Calu3 (cell line): ENCODE measurements around the gene EIF5A. TPM values are rescaled to one million over a fixed set of nuclear protein-coding genes. Genes with fewer than 3 reads are reported as not detected.
A peak's percentile ranks its signal among the peaks of the same experiment; 100 is the strongest.

Source experiments
- BruUV-seq: library from RNA; stranded (reverse); fragments of 400-500 nt; replicated peaks from 2 replicates; lab custom pipeline; 2021; lab: Mats Ljungman, UMichigan
- CTCF ChIA-PET: fragments of 300-600 bp; sonication (Branson Sonifier 250); formaldehyde crosslinking; loops from one replicate; lab custom pipeline; 2022; ENCODE audit warnings: antibody characterized with exemption; lab: Charles Lee
- DNase-seq: peaks from one replicate; pipeline ENCODE4 v3.0.0; 2022
- H3K27ac Mint-ChIP-seq: one replicate; pipeline ENCODE4 v1.8.0; 2022; ENCODE audit warnings: mixed read lengths; ENCODE audit not compliant: unreplicated experiment
- H3K27me3 Mint-ChIP-seq: one replicate; pipeline ENCODE4 v1.8.0; 2022; ENCODE audit warnings: mixed read lengths; ENCODE audit not compliant: unreplicated experiment
- H3K36me3 Mint-ChIP-seq: one replicate; pipeline ENCODE4 v1.8.0; 2022; ENCODE audit warnings: mild to moderate bottlenecking, moderate library complexity, mixed read lengths; ENCODE audit not compliant: insufficient read depth, unreplicated experiment
- H3K4me1 Mint-ChIP-seq: one replicate; pipeline ENCODE4 v1.8.0; 2022; ENCODE audit warnings: mild to moderate bottlenecking, low read depth, mixed read lengths; ENCODE audit not compliant: unreplicated experiment
- H3K4me3 Mint-ChIP-seq: one replicate; pipeline ENCODE4 v1.8.0; 2022; ENCODE audit warnings: mild to moderate bottlenecking, low read depth, moderate library complexity, mixed read lengths; ENCODE audit not compliant: unreplicated experiment
- H3K9me3 Mint-ChIP-seq: one replicate; pipeline ENCODE4 v1.8.0; 2022; ENCODE audit warnings: low read depth, mixed read lengths; ENCODE audit not compliant: unreplicated experiment
- intact Hi-C: fragments of 100-400 bp; cut with micrococcal nuclease; formaldehyde crosslinking; loops from one replicate; pipeline ENCODE4 v1.10.0; 2022; ENCODE audit not compliant: unreplicated experiment
- total RNA-seq: library from RNA; stranded (reverse); gene quantifications from 2 replicates; pipeline ENCODE4 v1.2.3, GENCODE V29; 2022
- TF ChIP-seq, protein P1 (sequence below): fragments of 200-600 bp; IDR thresholded peaks from one replicate; pipeline ENCODE4 v1.8.0; 2022; ENCODE audit warnings: antibody characterized with exemption; ENCODE audit not compliant: unreplicated experiment

The EIF5A gene
- total RNA-seq, 1 experiment from 2014 or later, result 608 TPM

DNA sequence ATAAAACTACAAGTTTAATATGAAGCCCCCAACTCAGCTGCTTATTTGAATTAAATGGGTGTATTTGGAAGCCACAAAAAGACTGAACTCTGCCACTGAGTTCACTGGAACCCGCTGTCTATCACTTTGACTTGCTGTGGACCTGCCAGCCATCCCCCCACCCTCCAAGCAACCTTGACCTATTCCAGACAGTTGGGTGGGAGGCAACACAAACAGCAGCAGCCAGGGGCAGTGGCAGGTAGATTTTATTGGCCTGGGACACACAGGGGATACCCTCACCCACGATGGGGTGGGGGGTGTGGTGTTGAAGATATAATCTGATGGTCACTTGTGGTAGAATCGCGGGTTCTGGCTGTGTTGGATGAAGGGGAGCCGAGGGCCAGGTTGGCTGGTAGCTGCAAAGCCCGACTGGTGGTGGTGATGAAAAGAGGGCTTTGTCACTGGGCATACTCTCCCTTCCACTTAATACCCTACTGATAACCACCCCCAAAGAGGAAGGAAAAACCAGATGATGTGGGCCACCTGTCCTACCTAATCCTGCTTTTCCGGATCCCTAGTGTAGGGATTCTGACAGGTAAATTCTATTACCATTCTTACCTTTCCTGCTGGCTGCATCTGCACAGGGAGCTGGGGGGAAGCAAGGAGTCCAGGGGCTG is 5.1 kb downstream of the EIF5A start:
- intact Hi-C loops, result no loop called here
- Mint-ChIP-seq H3K9me3 (no peaks in the 10 kb centered on the region), H3K36me3 (peaks cover 94% of the 10 kb centered on the region), H3K27me3 (no peaks in the 10 kb centered on the region), H3K4me1 (peaks cover 34% of the 10 kb centered on the region), H3K4me3 (no peak overlapping the region), H3K27ac (no peak overlapping the region)
- CTCF ChIA-PET, result no interaction called here
- TF ChIP-seq, protein P1, sequence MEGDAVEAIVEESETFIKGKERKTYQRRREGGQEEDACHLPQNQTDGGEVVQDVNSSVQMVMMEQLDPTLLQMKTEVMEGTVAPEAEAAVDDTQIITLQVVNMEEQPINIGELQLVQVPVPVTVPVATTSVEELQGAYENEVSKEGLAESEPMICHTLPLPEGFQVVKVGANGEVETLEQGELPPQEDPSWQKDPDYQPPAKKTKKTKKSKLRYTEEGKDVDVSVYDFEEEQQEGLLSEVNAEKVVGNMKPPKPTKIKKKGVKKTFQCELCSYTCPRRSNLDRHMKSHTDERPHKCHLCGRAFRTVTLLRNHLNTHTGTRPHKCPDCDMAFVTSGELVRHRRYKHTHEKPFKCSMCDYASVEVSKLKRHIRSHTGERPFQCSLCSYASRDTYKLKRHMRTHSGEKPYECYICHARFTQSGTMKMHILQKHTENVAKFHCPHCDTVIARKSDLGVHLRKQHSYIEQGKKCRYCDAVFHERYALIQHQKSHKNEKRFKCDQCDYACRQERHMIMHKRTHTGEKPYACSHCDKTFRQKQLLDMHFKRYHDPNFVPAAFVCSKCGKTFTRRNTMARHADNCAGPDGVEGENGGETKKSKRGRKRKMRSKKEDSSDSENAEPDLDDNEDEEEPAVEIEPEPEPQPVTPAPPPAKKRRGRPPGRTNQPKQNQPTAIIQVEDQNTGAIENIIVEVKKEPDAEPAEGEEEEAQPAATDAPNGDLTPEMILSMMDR, result no peak
- no peak for DNase-seq
- no TSS peak for BruUV-seq

DNA sequence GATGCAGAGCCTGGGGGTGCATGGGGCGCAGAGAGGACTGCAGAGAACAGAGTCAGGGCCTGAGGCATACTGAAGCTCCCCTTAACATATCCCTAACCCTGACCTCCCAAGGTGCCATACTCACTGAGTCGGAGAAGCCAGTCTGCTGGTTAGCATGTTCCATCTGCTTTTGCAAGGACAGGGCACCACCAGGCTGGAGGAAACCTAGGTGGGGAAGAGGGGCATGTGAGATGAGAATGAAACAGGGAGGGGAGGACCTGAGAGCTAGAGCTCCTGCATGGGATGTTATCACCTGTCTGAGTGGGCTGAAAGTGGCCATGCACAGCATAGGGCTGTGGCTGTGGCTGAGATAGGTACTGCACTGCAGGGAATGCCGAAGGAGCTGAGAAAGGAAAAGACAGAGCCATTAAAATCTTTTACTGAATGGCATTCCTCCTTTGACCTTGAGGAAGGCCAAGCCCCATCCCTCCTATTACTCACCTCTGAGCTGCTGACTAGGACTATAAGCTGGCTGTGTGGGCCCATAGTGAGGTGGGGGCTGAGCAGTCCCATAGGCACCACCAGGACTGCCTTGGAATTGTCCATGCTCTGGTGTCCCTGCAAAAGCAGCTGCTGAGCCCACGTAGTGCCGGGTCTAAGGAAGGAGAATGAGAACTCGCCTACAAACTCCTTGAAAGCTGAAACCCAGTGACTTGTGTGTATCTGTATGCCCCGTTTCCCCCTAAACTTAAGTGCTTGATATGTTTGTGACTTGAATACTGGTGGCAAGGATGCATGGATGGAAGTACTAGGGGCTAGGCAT is 5.9 kb downstream of the EIF5A start:
- intact Hi-C loops, result no loop called here
- no peaks in the 10 kb centered on the region for H3K9me3 Mint-ChIP-seq
- H3K4me1 Mint-ChIP-seq, result peaks cover 34% of the 10 kb centered on the region
- no peak overlapping the region for H3K27ac Mint-ChIP-seq
- TF ChIP-seq, protein P1, result no peak
- H3K4me3 Mint-ChIP-seq, result no peak overlapping the region
- H3K27me3 Mint-ChIP-seq, result no peaks in the 10 kb centered on the region
- DNase-seq, result peak; percentile 14
- no TSS peak for BruUV-seq
- CTCF ChIA-PET, result no interaction called here
- peaks cover 88% of the 10 kb centered on the region for H3K36me3 Mint-ChIP-seq

DNA sequence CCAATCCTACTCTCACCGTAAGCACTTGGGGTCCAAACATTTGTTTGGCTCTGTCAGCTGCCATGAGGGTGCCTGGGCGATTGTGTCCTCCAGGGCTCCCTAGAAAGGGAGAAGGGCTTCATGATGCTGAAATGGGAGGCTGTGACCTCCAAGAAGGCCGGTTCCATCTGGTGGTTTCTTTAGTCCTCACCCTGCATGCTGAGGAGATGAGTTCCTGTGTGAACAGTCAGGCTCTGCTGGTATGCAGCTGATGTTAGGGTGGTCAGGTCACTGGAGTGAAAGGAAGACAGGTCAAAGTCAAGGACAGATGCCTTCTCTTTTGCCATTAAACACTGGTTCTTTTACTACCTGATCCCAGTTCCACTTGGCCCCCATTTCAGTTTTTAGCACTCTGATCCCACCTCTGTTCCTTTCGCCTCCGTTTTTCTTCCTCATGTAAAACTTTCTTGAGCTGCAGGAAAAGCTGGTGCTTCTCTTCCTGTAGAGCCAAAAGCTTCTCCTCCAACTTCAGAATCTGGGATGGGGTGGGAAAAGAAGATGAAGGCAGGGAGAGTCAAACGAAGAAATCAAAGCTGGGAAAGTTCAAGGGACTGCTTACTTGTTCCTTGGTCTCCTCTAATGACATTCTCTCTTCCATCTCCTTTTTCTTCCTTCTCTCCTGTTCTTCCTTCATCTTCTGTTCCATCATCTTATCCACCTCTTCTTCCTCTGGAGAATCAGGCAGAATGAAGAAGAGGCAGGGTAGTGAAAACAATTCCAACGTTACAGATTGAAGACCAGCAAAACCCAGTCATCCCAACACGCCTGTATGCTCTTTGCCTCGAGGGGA is 6.7 kb downstream of the EIF5A start:
- intact Hi-C loops, result no loop called here
- CTCF ChIA-PET, result no interaction called here
- DNase-seq, result no peak
- H3K4me1 Mint-ChIP-seq, result peaks cover 34% of the 10 kb centered on the region
- peak overlapping the region; percentile 82 for H3K4me3 Mint-ChIP-seq
- H3K27me3 Mint-ChIP-seq, result no peaks in the 10 kb centered on the region
- H3K27ac Mint-ChIP-seq, result peak overlapping the region; percentile 86
- TF ChIP-seq, protein P1, result no peak
- H3K36me3 Mint-ChIP-seq, result peaks cover 84% of the 10 kb centered on the region
- no peaks in the 10 kb centered on the region for H3K9me3 Mint-ChIP-seq
- TSS peak; percentile 84 for BruUV-seq

DNA sequence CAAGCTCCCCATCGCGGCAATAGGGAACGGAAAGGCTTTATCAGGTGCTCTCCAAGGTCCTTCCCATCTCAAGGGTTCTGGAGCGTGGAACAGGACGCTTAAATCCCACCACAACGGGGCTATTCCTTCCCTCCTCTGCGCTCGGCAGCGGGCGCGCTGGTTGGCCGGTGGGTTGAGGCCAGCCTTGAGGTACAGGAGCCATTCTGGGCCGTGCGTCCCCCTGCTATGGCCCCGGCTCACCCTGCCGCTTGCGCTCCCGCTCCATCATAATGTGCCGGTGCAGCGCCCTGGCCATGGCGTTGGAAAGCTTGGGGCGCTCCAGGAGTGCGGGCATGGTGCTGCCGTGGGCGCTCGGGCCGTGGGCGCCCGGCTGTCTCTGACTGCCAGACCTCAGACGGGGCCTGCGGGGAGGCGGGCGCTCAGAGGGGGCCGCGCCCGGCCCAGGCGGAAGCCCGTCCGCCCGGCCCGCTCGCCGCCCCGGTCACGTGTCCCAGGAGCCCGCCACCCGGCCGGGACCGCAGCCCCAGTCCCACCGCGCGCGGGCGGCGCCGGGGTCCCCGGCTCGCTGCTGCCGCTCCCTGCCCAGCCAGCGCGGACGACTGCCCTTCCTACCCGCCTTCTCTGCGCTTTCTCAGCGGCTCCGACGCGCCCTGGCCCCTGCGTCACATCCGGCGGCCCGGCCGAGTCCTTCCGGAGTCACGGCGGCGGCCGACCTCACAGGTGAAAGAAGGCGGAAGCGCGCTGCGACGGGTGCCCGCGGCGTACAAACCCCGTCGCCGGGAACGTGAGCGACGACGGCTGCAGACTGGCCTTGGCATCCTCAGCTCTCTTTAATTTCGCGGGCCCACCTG is 7.5 kb downstream of the EIF5A start, which contains the start of gene GPS2:
GPS2 (minus strand) TSS at position 642 of the 851 bp plus-strand sequence; CDS start at position 334, 308 bp downstream.
- Mint-ChIP-seq H3K9me3 (no peaks in the 10 kb centered on the region), H3K36me3 (peaks cover 76% of the 10 kb centered on the region), H3K27ac (peak within 1 kb of the TSS; percentile 86), H3K27me3 (no peaks in the 10 kb centered on the region), H3K4me3 (peak within 1 kb of the TSS; percentile 82), H3K4me1 (peaks cover 28% of the 10 kb centered on the region)
- intact Hi-C loops, result no loop called here
- CTCF ChIA-PET, result no interaction called here
- DNase-seq, result peak; percentile 90
- no TSS peak for BruUV-seq
- TF ChIP-seq, protein P1, result no peak
